DMS79 treated with DMSO at 0.1 percent for 48 hours (cell line): ENCODE measurements around the gene SERPINE3.

Experiments used
- DNase-seq: peaks from one replicate; lab custom pipeline; 2025; lab: John Stamatoyannopoulos, UW

SERPINE3 gene

GRCh38 chr13:51339354-51339753, at the start of gene SERPINE3:
TSS of gene SERPINE3 (plus strand) at chr13:51339691. CDS start at chr13:51341092, 1,401 bp downstream.
- no peak for DNase-seq

- no peak for DNase-seq
Observed at GRCh38 chr13:51291341-51291740, 48.1 kb upstream of the SERPINE3 start.

GRCh38 chr13:51292000-51292565, 47.4 kb upstream of the SERPINE3 start:
- no peak for DNase-seq

GRCh38 chr13:51297556-51297955, 41.9 kb upstream of the SERPINE3 start:
- DNase-seq: no peak

- no peak for DNase-seq
Observed at GRCh38 chr13:51298812-51299211, 40.7 kb upstream of the SERPINE3 start.

GRCh38 chr13:51303063-51303552, 36.4 kb upstream of the SERPINE3 start:
- DNase-seq: no peak

GRCh38 chr13:51303882-51304281, 35.6 kb upstream of the SERPINE3 start:
- no peak for DNase-seq

- DNase-seq: no peak
Observed at GRCh38 chr13:51305271-51305967, 34.1 kb upstream of the SERPINE3 start.

GRCh38 chr13:51308781-51309180, 30.7 kb upstream of the SERPINE3 start:
- DNase-seq: no peak

- DNase-seq: no peak
Observed at GRCh38 chr13:51311231-51311630, 28.3 kb upstream of the SERPINE3 start.

GRCh38 chr13:51311957-51312520, 27.5 kb upstream of the SERPINE3 start:
- no peak for DNase-seq

GRCh38 chr13:51313619-51314018, 25.9 kb upstream of the SERPINE3 start:
- DNase-seq: no peak

- DNase-seq: no peak
Observed at GRCh38 chr13:51317262-51317661, 22.2 kb upstream of the SERPINE3 start.

- DNase-seq: no peak
Observed at GRCh38 chr13:51318015-51318414, 21.5 kb upstream of the SERPINE3 start.

- no peak for DNase-seq
Observed at GRCh38 chr13:51318876-51319275, 20.6 kb upstream of the SERPINE3 start.

- no peak for DNase-seq
Observed at GRCh38 chr13:51321836-51322235, 17.7 kb upstream of the SERPINE3 start.

- no peak for DNase-seq
Observed at GRCh38 chr13:51322826-51323225, 16.7 kb upstream of the SERPINE3 start.

GRCh38 chr13:51323824-51324511, 15.5 kb upstream of the SERPINE3 start:
- DNase-seq: no peak

GRCh38 chr13:51324714-51325420, 14.6 kb upstream of the SERPINE3 start:
- no peak for DNase-seq

GRCh38 chr13:51325837-51326236, 13.7 kb upstream of the SERPINE3 start:
- no peak for DNase-seq

GRCh38 chr13:51326777-51327176, 12.7 kb upstream of the SERPINE3 start:
- DNase-seq: no peak

- no peak for DNase-seq
Observed at GRCh38 chr13:51327961-51328360, 11.5 kb upstream of the SERPINE3 start.
